ENCODE data around the gene SOCS1. TPM values are rescaled to one million over a fixed set of nuclear protein-coding genes. Genes with fewer than 3 reads are reported as not detected.

Gene SOCS1
- total and polyA plus RNA-seq, 2 experiments from 2014 or later: 1.4 to 2.3 TPM

DNA sequence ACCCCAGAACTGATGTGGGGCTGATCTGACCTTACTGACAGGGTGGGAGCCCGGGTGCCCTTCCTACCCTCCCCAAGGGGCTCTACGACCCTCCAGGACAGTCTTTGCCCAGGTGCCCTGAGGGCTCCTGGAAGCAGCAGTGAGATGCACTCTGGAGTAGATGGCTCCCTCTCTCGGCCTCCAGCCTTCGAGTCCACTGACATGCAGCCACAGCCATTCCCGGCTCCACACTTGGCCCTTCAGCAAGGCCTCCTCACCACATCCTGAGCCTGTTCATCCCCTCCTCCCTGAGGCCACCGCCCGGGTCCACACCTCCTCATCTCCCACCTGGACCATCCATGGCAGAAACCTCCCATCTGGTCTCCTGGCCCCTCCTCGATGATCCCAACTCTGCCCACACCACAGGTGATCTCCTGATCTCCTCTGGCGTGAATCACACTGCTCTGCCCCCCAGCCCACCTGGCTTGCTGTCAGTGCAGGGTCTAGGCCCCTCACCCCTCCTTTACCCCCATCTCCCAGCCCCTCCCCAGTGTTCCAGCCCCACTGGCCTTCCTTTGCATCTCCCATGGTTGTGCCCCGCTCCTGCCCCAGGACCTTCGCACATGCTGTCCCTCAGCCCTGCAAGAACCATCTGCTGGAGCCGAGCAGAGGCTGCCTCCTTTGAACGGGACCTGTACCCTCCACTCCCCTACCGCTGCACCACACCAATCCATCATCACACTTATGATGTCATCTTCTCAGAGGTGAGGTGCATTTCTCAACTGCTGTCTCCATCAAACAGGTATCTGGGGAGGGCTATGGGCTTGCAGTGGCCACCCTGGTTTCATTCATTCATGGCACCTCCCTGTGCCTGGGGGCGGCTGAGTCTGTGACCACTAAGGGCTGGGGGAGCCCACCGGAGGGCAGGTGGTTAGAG, 44.7 kb downstream of the SOCS1 start:
- Histone ChIP-seq H3K9me2 (ENCODE audit: insufficient read depth) (no peaks in the 10 kb centered on the region), H2AFZ (no peak overlapping the region), H3K36me3 (ENCODE audit: low read depth) (no peaks in the 10 kb centered on the region), H3K9ac (no peak overlapping the region), H3K9me3 (ENCODE audit: low read depth) (no peaks in the 10 kb centered on the region), H3K79me2 (ENCODE audit: insufficient read depth) (no peaks in the 10 kb centered on the region), H3K27ac (no peak overlapping the region), H3K4me1 (ENCODE audit: insufficient read depth) (no peaks in the 10 kb centered on the region), H4K20me1 (ENCODE audit: insufficient read depth) (no peaks in the 10 kb centered on the region), H3K4me2 (ENCODE audit: unreplicated experiment) (no peak overlapping the region), H3F3A (ENCODE audit: insufficient read depth) (no peaks in the 10 kb centered on the region), H3K27me3 (replicated peaks; ENCODE audit: insufficient read depth) (peaks cover 5% of the 10 kb centered on the region; the same call in 1 of the 2 replicates), H3K4me3 (no peak overlapping the region)
- DNase-seq: no peak
- no peak for TF ChIP-seq EZH2 (IDR thresholded peaks at IDR 0.05; ENCODE audit: insufficient read depth, poor library complexity, severe bottlenecking)
- TF ChIP-seq EZH2phosphoT487 (IDR thresholded peaks at IDR 0.05; ENCODE audit: insufficient read depth, low read depth): no peak
- 62 to 67% methylated on average over 15 to 16 of the region's 16 CpGs for WGBS, 2 experiments (ENCODE audit: low coverage in 1 of 2, low lambda C conversion rate in 2 of 2, missing lambda C conversion rate in 2 of 2)
- in situ Hi-C loops (cut with MboI): no loop called here

DNA sequence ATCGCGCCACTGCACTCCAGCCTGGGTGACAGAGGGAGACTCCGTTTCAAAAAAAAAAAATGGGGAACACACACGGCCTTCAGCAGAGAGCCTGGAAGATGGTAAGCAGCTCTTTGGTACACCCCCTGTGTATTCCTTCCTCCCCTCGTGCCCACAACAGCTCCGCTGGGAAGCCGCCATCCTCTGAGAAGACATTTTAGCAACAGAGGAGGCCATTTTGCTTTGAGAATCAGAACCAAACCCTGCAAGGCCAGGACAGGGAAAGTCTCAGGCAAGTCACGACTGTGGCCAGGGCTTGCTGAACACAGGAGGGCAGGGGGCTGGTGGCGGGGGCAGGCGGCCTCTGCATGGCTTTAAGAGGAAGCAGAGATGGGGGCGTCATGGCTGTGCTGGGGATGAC, 45.7 kb downstream of the SOCS1 start:
- 85 to 90% methylated on average over 6 to 11 of the region's 11 CpGs for WGBS, 2 experiments (ENCODE audit: low coverage in 1 of 2, low lambda C conversion rate in 2 of 2, missing lambda C conversion rate in 2 of 2)
- Histone ChIP-seq H3F3A (ENCODE audit: insufficient read depth) (no peaks in the 10 kb centered on the region), H2AFZ (no peak overlapping the region), H3K4me1 (ENCODE audit: insufficient read depth) (no peaks in the 10 kb centered on the region), H3K36me3 (ENCODE audit: low read depth) (no peaks in the 10 kb centered on the region), H3K9me2 (ENCODE audit: insufficient read depth) (no peaks in the 10 kb centered on the region), H3K4me2 (ENCODE audit: unreplicated experiment) (no peak overlapping the region), H3K4me3 (no peak overlapping the region), H3K27me3 (replicated peaks; ENCODE audit: insufficient read depth) (peaks cover 5% of the 10 kb centered on the region; the same call in 1 of the 2 replicates), H3K79me2 (ENCODE audit: insufficient read depth) (no peaks in the 10 kb centered on the region), H3K27ac (no peak overlapping the region), H3K9me3 (ENCODE audit: low read depth) (no peaks in the 10 kb centered on the region), H3K9ac (no peak overlapping the region), H4K20me1 (ENCODE audit: insufficient read depth) (no peaks in the 10 kb centered on the region)
- in situ Hi-C loops (cut with MboI): no loop called here
- TF ChIP-seq EZH2phosphoT487 (IDR thresholded peaks at IDR 0.05; ENCODE audit: insufficient read depth, low read depth) (no peak), EZH2 (IDR thresholded peaks at IDR 0.05; ENCODE audit: insufficient read depth, poor library complexity, severe bottlenecking) (no peak)
- DNase-seq: no peak

- peak; percentile 37 for DNase-seq
- no peaks in the 10 kb centered on the region for H3K79me2 ChIP-seq (ENCODE audit: insufficient read depth)
- H3K9me3 ChIP-seq (ENCODE audit: low read depth): no peaks in the 10 kb centered on the region
- H3K36me3 ChIP-seq (ENCODE audit: low read depth): no peaks in the 10 kb centered on the region
- no peak overlapping the region for H3K27ac ChIP-seq
- 45 to 47% methylated on average over 9 of the region's 9 CpGs for WGBS, 2 experiments (ENCODE audit: low coverage in 1 of 2, low lambda C conversion rate in 2 of 2, missing lambda C conversion rate in 2 of 2)
- in situ Hi-C loops (cut with MboI): no loop called here
- H3K9ac ChIP-seq: no peak overlapping the region
- H2AFZ ChIP-seq: no peak overlapping the region
- no peak overlapping the region for H3K4me2 ChIP-seq (ENCODE audit: unreplicated experiment)
- H3K4me3 ChIP-seq: no peak overlapping the region
- peaks cover 5% of the 10 kb centered on the region; the same call in 1 of the 2 replicates for H3K27me3 ChIP-seq (replicated peaks; ENCODE audit: insufficient read depth)
- no peak for TF ChIP-seq EZH2phosphoT487 (IDR thresholded peaks at IDR 0.05; ENCODE audit: insufficient read depth, low read depth)
- TF ChIP-seq EZH2 (IDR thresholded peaks at IDR 0.05; ENCODE audit: insufficient read depth, poor library complexity, severe bottlenecking): no peak
- H3K4me1 ChIP-seq (ENCODE audit: insufficient read depth): no peaks in the 10 kb centered on the region
- no peaks in the 10 kb centered on the region for H4K20me1 ChIP-seq (ENCODE audit: insufficient read depth)
- no peaks in the 10 kb centered on the region for H3K9me2 ChIP-seq (ENCODE audit: insufficient read depth)
- H3F3A ChIP-seq (ENCODE audit: insufficient read depth): no peaks in the 10 kb centered on the region
These were observed 46.9 kb downstream of the SOCS1 start for GRCh38 chr16:11208916-11209665.

DNA sequence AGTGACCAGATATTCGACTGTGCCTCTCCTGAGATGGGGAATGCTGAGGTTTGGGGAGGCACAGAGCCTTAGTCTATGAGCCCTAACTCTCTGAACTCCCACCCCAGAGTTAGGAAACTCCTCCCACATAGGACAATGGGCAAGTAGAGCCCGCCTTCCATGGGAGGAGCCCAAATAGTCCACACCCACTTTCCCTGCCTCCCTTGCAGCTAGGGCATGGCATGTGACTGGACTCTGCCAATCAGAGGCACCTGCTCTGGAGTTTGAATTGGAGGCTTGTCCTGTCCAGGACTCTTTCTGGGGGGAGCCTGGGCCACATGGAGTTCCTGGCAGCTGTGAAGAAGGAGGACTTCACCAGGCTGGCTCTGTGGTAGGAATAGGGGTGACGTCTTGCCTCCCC, 48.4 kb downstream of the SOCS1 start:
- H3F3A ChIP-seq (ENCODE audit: insufficient read depth): no peaks in the 10 kb centered on the region
- in situ Hi-C loops (cut with MboI): no loop called here
- H3K4me3 ChIP-seq: no peak overlapping the region
- H3K4me2 ChIP-seq (ENCODE audit: unreplicated experiment): no peak overlapping the region
- no peaks in the 10 kb centered on the region for H3K36me3 ChIP-seq (ENCODE audit: low read depth)
- H3K79me2 ChIP-seq (ENCODE audit: insufficient read depth): no peaks in the 10 kb centered on the region
- H3K9me3 ChIP-seq (ENCODE audit: low read depth): no peaks in the 10 kb centered on the region
- no peak overlapping the region for H3K9ac ChIP-seq
- DNase-seq: peak; percentile 30
- H2AFZ ChIP-seq: no peak overlapping the region
- TF ChIP-seq EZH2phosphoT487 (IDR thresholded peaks at IDR 0.05; ENCODE audit: insufficient read depth, low read depth) (no peak), EZH2 (IDR thresholded peaks at IDR 0.05; ENCODE audit: insufficient read depth, poor library complexity, severe bottlenecking) (no peak)
- H3K9me2 ChIP-seq (ENCODE audit: insufficient read depth): no peaks in the 10 kb centered on the region
- H3K4me1 ChIP-seq (ENCODE audit: insufficient read depth): 0 out of 2 replicates have a peak, but pooled peaks cover 1% of the 10 kb centered on the region
- no peak overlapping the region for H3K27ac ChIP-seq
- WGBS, 2 experiments (ENCODE audit: low coverage in 1 of 2, low lambda C conversion rate in 2 of 2, missing lambda C conversion rate in 2 of 2): 79 to 81% methylated on average over 3 of the region's 3 CpGs
- peaks cover 5% of the 10 kb centered on the region; the same call in 1 of the 2 replicates for H3K27me3 ChIP-seq (replicated peaks; ENCODE audit: insufficient read depth)
- no peaks in the 10 kb centered on the region for H4K20me1 ChIP-seq (ENCODE audit: insufficient read depth)
